Myocyte (in vitro differentiated cells): Measurements from ENCODE around the gene DPP10. TPM values are rescaled to one million over a fixed set of nuclear protein-coding genes. Genes with fewer than 3 reads are reported as not detected.

Experiments
- DNase-seq: peaks from one replicate; pipeline ENCODE4 v3.0.0-alpha.2; 2012; ENCODE audit warnings: low read depth
- total RNA-seq: library from RNA; depleted of rRNA; stranded (reverse); fragments of >200 nt; gene quantifications from 2 replicates; pipeline ENCODE4 v1.2.3, GENCODE V29; 2014

DPP10 gene
- total RNA-seq, 1 donor from 2014 or later = not detected

DNA sequence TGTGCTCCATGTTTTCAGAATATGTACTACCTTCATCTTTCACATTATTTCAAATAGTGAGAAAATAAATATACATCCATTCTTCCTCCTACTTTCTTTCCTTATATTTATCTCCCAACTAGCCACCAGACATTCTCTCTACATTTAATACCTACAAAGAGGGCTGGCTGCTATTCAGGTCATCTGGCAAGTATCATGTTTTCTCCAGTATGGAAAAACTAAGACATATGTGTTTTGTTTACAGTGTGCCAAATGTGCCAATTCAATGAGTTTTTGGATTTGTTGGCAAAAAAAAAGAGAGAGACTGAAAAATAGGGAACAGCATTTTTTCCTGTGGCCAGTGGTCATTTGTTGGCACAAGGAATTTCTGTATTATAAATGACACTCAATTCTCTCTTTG is 1207.3 kb downstream of the DPP10 start:
- no peak for DNase-seq

DNA sequence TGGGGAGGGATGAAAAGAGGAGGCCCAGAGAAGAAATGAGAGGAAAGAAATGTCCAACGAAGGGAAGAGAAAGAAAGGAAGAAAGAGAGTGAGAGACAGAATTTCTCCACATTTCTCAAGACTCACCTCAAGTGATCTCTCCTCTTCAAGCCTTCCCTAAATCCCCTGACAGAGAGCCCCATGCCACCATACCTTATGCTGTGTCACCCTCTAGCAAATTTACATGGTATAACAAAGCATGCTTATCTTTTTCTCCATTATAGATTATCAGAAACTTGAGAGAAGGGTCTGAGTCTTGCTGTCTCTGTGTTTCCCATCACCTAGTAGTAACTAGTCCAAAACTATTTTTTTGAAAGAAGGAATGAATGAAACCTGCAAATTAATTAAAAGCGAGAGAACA is 1208.4 kb downstream of the DPP10 start:
- no peak for DNase-seq

DNA sequence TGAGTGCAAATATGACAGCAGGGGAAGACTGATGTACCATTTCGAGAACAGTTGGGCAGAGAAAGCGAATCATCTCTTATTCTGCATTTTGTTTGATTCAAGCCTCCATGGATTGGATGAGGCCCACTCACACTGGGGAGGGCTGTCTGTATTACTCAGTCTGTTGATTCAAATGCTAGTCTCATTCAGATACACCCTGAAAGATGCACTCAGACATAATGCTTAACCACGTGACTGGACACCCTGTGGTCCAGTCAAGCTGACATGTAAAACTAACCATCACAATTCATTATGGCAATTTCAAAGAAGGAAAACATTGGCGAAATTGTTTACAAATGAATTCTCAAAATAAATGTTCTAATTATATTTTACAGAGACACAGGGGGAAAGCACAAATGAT is 1210.2 kb downstream of the DPP10 start:
- no peak for DNase-seq

DNA sequence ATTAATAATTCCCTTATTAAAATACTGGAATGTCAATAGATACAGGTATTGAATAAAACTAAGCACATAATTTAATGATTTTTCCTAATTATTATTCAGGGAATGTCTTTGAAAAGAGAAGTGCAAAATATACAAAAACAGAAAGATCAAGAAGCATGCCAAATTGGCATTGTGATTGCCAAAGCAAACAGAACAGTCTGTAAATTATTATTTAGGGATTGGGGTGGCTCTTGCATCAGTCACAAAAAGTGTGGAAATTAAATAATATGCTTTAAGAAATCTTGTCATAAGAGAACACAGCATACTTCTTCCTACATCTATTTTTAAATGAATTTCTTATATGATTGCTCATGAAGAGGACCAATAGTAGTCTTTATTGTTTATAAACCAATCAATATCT is 1211.9 kb downstream of the DPP10 start:
- no peak for DNase-seq

DNA sequence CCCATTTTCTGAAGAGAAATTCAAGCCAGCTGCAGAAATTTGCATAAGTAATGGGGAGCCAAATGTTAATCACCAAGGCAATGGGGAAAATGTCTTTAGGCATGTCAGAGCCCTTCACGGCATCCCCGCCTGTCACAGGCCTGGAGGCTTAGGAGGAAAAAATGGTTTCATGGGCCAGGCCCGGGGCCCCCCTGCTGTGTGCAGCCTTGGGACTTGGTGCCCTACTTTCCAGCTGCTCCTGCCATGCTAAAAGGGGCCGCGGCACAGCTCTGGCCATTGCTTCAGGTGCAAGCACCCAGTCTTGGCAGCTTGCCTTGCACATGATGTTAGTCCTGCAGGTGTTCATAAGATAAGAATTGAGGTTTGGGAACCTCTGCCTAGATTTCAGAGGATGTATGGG is 1235.7 kb downstream of the DPP10 start:
- no peak for DNase-seq

DNA sequence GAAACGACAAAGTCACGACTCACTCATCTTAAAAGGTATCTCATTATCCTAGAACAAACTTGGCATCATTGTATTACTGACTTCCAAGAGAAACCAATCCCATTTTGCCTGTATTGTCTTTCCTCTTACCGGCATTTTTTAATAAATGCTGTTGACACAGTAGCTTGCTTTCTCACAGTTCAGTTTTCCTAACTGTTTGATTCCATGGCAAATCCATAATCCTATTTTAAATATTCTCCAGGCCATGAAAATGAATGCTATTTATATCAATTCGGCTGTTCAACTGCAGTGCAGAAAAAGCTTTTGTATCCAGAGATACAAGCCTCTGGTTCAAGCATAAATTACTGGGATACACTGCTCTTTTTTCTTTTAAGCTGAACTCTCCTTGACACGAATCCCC is 1241.9 kb downstream of the DPP10 start:
- no peak for DNase-seq

DNA sequence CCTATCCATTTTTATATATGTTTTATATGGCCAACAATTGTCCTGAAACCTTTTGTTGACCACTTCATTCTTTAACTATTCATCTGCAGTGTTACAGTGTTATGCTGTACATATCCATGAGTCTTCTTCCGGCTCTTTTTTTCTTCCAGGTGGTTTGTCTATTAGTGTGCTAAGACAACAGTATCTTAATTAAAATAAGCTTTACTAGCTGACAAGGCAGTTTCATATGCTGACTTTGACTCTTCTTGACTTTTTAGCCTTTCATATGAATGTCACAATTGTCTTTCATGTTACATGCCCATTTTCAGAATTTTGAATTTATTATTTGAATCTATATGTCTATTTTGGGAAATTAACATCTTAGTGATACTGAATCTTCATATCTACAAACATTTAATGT is 1249.0 kb downstream of the DPP10 start:
- DNase-seq = no peak

DNA sequence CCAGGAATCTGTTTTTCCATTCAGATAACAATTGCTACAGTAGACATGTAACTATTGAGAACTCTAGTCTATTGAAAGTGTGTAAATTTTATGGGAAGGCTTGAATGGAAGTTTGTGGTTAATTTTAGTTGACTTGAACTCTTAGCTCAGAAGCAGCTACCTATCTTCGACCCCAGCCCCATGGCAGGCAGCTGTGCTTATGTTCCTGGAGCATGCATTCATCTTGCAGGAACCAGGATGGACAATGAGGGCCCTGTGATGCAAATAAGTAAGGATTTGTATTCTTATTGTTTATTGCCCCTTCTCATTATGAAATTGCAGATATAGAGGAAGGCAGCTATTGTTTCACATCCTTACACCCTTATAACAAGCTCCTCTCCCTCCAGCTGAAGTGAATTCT is 1252.2 kb downstream of the DPP10 start:
- DNase-seq = no peak

DNA sequence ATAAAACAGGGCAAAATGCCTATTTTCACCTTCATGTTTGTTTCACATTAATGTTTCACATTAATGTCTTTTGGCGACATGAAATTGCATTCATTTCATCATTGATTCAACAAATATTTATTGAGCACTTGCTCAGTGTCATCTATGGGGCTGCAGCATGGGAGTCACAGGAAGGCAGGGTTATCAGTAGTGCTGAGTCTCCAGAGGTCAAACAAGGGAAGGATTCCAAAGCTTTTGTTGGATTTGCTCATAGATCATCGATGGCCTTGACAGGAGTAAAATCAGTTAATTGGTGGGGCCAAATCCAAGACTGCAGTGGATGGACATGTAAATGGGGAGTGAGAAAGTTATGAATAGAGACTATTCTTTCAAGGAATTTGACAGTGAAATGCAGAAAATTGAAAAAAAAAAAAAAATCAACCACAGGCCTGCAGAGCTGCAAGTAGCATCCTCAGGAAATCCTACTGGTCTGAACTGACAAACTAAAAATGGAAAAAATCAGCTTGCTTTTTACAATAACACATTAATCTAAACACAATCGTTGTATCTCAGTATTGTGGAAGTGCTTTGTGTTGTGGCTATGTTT is 1290.8 kb downstream of the DPP10 start:
- DNase-seq = no peak

DNA sequence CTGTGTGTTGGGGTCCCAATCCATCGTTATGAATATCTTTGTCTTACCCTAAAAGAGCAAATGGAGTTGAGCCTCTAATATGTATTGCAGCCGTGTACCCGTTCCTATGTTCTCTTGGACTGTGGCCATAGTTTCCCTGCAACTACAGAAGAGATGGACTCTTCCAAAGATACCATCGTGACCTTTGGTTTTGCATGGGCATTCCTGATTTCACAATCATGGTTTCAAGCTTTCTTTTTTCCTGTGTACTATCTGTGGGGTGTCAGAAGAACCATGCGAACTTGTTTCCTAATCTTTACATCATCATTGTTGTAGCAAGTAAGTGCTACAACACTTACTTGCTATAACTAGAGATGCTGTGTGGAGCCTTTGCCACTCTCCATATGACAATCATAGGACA is 1295.7 kb downstream of the DPP10 start:
- DNase-seq = no peak

DNA sequence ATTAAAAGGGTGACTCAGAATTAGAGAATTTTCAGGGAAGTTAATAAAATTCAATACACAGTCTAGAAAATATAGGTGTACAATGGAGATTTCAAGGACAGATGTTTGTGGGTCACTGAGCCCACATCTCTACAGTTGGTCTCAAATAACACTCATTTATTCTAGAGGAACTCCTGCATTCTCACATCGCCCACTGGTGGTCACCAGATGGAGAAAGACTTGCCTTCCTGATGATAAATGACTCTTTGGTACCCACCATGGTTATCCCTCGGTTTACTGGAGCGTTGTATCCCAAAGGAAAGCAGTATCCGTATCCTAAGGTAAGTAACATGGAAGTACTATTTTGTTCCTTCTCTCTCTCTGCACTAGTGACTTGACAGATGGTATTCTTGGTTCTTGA is 1297.1 kb downstream of the DPP10 start:
- DNase-seq = no peak

DNA sequence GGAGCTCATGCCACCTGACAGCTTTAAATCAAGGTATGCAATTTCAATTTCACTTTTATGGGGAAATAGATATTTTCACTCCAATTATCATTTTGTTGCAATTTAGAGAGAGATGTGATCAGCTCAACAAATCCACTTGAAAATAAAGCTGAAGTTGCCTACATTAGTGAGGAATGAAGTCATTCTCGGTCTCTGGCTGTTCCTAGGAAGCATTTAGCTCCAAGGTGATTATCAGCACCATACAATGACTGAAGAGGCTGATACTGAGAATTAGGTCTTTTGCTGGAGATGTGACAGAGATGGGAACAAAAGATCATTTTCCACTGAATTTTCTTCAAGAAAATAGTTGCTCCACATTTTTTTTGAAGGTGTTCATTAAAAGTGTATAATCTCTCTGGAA is 1303.7 kb downstream of the DPP10 start:
- DNase-seq = no peak

DNA sequence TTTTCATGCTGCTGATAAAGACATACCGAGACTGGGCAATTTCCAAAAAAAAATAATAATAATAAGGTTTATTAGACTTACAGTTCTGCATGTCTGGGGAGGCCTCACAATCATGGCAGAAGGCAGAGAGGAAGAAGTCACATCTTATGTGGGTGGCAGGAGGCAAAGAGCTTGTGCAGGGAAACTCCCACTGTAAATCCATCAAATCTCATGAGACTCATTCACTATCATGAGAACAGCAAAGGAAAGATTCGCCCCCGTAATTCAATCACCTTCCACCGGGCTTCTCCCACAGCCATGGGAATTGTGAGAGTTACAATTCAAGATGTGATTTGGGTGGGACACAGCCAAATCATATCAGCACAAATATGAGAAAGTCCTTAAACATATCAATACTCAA is 1314.8 kb downstream of the DPP10 start:
- DNase-seq = no peak

DNA sequence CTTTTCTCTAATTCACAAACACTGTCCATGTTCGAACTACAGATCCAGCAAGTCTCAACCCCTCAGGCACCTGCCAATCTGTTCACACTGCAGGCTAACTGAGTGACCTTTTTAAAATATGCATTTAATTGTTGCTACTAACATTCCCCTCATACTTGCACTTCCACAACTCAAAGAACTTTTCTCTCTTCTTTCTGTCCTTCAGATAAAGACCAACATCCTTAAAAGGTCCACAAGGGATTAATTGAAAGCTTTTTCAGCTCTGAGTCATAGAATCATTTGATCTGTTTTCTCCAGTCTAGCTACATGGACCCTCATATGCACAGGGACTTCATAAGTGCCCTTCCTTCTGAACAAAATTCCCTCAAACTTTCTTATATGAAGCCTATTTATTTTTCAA is 1321.2 kb downstream of the DPP10 start:
- no peak for DNase-seq

DNA sequence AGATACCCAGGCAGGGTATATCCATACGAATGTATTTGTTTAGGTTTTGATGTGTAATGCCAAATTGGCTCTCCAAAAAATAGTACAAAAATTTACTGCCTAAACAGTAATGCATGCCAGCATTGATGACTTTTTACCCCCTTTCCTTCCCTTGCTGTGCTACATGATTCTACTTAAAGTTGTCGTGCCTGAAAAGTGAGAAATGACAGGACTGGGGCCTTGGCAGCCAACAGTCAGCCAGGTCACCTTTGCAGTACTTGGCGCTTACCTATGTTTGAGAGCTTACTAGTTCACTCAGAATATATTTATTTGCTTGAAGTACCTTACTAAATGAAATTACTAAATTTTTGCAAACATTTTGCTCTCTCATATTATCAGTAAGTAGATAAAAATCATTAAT is 1329.1 kb downstream of the DPP10 start:
- DNase-seq = no peak

DNA sequence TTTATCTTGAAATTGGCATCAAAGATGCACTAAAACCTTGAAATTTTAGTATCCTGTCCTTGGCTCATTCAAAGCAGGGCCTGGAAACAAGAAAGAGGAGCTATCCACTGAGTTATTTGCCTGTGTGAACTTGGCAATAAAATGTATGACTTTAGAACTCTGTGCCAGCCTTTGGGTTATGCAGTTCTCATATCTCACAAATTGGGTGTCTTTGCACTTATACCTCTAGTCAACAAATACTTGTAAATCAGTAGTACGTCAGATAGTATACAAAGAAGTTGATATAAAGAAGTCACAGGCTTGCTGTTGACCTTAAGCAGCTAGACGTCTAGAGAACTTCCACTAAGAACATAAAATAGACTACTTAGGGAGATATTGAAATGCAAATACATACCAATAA is 1331.9 kb downstream of the DPP10 start:
- DNase-seq = no peak

DNA sequence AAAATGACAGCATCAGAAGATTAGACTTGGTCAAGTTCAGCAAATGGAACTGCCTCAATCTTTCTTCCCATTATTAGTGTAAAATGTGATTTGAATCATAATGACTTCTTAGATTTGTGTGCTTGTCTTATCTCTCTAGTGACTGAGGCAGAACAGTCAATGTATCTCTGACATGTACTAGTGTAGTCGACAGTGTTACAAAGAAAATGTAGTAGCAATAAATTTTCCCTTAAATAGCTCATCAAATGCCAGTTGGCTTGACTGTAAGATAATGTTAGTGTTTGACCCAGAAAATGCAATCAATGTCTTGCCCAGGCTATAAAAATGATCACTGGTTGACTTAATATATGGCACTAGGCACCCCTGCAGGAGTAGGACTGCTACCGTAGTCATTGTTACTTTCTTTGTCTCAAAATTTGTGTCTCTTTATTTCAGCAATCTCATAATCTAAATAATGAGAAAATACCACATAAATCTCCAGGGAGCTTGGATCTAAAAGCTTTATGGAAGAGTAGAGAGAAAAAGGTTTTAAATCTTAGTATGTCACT is 1336.7 kb downstream of the DPP10 start:
- DNase-seq = no peak

DNA sequence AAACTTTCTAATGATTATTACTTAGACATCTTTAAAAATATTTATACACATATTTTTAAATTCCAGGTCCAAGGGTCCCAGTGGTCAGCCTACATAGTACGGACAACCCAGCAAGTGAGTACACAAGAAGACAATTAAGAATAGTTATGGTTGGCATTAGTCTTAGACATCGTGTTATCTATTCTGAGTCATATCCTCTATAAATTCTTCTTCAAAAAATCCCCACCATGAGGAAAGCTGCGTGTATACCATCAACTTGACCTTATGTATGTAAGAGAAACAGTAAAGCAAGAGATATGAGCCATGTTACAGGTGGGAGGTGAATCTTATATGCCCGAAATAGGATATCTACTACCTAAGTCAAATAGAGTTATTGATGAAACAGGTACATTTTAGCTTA is 1339.8 kb downstream of the DPP10 start:
- DNase-seq = no peak

DNA sequence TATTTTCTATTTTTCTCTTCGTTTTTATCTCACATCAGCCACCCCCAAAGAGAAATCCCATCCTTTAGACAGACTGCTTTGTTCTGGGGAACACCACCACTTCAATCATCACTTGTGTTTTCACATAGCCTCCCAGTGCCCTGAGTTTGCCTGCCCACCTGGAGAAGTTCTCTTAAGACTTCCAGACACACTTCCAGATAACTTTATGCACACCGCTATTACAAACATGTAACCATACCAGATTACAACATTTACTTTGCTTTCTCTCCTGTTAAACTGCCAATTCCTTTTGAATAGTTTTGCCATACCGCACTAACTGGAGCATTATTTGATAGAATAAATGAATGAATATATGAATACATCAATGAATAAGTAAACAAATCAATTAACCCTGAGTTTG is 1353.6 kb downstream of the DPP10 start:
- no peak for DNase-seq

DNA sequence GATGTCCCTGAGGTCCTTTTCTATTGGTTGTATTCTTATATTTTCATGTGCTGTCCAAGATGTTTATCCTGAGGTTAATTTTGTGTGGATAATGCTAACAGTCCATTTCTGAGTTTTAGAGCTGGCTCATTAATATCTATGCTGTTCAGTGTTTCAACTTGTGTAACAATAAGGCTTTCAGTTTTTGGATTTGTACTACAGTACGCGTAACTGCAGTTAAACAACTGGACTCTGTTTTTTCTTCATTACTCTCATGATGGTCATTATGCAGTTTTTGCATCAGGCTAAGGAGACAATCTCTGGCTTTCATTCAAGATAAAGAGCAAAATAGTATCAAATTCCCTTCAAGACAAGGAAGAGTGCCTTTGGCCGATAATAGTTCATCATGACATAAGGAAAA is 1364.8 kb downstream of the DPP10 start:
- DNase-seq = no peak

DNA sequence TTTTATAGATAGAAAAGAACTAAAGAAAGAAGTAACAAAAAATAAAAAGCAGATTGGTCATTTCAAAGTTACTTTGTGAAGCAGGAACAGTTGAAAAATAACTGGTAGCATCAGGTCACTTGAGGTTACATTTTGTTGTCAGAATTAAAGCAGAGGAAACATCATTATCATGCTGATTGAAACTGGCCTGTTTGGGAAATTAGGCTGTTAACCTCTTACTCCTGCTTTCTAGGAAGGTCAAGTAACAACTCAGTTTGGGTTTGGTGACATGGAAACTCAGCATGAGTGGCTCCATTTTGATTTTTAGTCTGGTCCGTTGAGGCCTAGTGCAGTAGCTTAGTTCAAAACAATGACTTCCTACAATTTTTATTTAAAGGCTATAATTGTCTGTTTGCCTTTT is 1383.5 kb downstream of the DPP10 start:
- no peak for DNase-seq

DNA sequence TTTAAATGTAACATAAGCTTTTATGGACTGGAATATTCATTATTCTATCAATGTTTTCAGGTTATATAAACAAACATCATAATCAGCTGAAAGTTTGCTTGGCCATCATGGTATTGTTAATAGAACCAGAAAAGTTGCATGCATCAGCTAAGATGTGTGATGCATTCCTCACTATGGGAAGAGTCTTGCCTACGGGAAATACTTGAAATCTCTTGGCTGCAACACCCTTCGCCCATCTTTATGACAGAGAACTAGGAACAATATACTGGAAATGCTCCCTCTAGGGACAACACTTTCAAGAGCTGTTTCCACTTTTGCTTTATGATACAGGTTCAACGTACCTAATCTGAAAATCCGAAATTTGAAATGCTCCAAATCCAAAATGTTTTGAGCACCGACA is 1390.8 kb downstream of the DPP10 start:
- no peak for DNase-seq

DNA sequence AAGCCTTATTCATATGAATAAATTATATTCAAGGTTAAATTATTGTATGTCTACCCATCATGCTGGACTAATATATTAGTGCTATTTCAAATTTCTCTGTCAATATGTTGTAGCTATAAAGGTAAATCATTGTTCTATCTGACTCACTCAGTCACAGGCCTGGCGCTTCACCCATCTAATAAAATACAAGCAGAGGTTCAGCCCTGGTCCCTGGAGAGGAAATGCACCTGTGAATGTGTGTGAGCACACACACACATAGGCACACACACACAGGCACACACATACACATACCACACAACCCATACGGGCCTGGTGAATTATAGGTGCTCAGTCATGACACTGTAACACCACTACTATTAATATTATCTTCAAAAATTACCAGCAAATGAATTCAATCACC is 1396.1 kb downstream of the DPP10 start:
- DNase-seq = no peak

DNA sequence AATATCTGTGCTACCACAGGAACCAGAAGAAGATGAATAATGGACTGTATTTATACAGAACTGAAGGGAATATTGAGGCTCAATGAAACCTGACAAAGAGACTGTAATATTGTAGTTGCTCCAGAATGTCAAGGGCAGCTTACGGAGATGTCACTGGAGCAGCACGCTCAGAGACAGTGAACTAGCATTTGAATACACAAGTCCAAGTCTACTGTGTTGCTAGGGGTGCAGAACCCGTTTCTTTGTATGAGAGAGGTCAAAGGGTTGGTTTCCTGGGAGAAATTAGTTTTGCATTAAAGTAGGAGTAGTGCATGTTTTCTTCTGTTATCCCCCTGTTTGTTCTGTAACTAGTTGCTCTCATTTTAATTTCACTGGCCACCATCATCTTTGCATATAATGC is 1399.9 kb downstream of the DPP10 start:
- DNase-seq = no peak
